Fibroblast of mammary gland (primary cell): ENCODE data around the gene KLHL40.

Experiments used
- DNase-seq: peaks from one replicate; pipeline ENCODE4 v3.0.0-alpha.2; 2010; ENCODE audit warnings: low read depth
- H3K4me3 ChIP-seq: 2 replicates; pipeline ENCODE4 v1.5.1; 2011; ENCODE audit warnings: low read depth, mild to moderate bottlenecking, low read length, moderate library complexity; ENCODE audit not compliant: control insufficient read depth
- CTCF ChIP-seq: conservative IDR thresholded peaks from 2 replicates; pipeline ENCODE4 v1.5.1; 2011; ENCODE audit warnings: low read depth, low read length, inconsistent platforms; ENCODE audit not compliant: control insufficient read depth, insufficient read depth

Gene KLHL40

GRCh38 chr3:42647821-42648459 lies 37.4 kb upstream of the KLHL40 start:
- no peak for TF ChIP-seq CTCF
- DNase-seq: no peak
- no peak overlapping the region for H3K4me3 ChIP-seq

GRCh38 chr3:42649006-42649405 lies 36.3 kb upstream of the KLHL40 start:
- no peak overlapping the region for H3K4me3 ChIP-seq
- TF ChIP-seq CTCF: no peak
- DNase-seq: no peak

- TF ChIP-seq CTCF: no peak
- no peak for DNase-seq
- H3K4me3 ChIP-seq: no peak overlapping the region
These were observed 35.6 kb upstream of the KLHL40 start for GRCh38 chr3:42649783-42650182.

GRCh38 chr3:42651248-42652091 lies 33.9 kb upstream of the KLHL40 start:
- DNase-seq: peak; percentile 70
- H3K4me3 ChIP-seq: no peak overlapping the region
- TF ChIP-seq CTCF: no peak

- peak overlapping the region; percentile 76 for H3K4me3 ChIP-seq
These were observed 33.1 kb upstream of the KLHL40 start for GRCh38 chr3:42652251-42652610.

More at GRCh38 chr3:42652251-42652610, 33.1 kb upstream of the KLHL40 start:
- DNase-seq: no peak
- no peak for TF ChIP-seq CTCF
